Mammary epithelial cell (primary cell): ENCODE results near the gene SNRNP40.

Source experiments
- CTCF ChIP-seq, 2 donors: IDR thresholded peaks in 1 of 2; conservative IDR thresholded peaks in 1 of 2; 2 replicates each; pipeline ENCODE4 v1.5.1; 2011 to 2012; ENCODE audit warnings: inconsistent platforms in 2 of 2, low read length in 2 of 2, mild to moderate bottlenecking in 2 of 2, control low read depth in 1 of 2, low read depth in 1 of 2; ENCODE audit not compliant: insufficient read depth in 1 of 2; ENCODE audit errors: extremely low read depth in 1 of 2
- EZH2 ChIP-seq: IDR thresholded peaks from 2 replicates; pipeline ENCODE4 v1.6.1; 2012; ENCODE audit warnings: low read length, inconsistent platforms, borderline replicate concordance

GRCh38 chr1:31248276-31248675 is 48.3 kb downstream of the SNRNP40 start:
- no peak for TF ChIP-seq CTCF (conservative IDR thresholded peaks at IDR 0.05 in 1 of 2, IDR thresholded peaks at IDR 0.05 in 1 of 2; ENCODE audit: extremely low read depth in 1 of 2, insufficient read depth in 1 of 2, low read depth in 1 of 2, low read length in 2 of 2)
- no peak for TF ChIP-seq EZH2
